ENCODE data around the gene MDM2. TPM values are rescaled to one million over a fixed set of nuclear protein-coding genes. Genes with fewer than 3 reads are reported as not detected.

The MDM2 gene
- total and polyA plus RNA-seq, 2 donors (not counting 1 experiment from before 2014, with no cell fraction given) = 6.1 to 78.7 TPM

DNA sequence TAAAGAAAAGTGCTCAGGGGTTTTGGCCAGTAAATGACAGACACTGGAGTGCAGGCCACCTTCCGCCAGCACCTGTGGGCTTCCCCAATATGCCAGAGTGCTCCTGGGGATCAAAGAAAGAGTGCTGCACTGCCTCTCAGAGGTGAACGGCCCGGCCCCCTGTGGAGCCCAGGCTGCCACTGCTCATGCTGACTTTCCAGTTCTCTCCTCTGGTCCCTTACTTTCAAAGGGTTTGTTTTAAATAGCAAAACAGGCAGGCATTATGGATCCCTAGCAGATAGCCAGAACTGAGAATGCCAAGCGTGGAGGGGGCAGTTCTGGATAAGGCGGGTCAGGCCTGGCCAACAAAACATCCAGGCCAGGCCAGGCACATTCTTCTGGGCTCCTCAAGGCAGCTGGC lies 59.6 kb downstream of the MDM2 start:
- Mint-ChIP-seq H3K27ac (no peak overlapping the region), H3K4me1 (peaks cover 5% of the 10 kb centered on the region), H3K27me3 (no peaks in the 10 kb centered on the region), H3K9me3 (ENCODE audit: insufficient read depth) (no peaks in the 10 kb centered on the region), H3K4me3 (no peak overlapping the region)
- TF ChIP-seq, protein P1, sequence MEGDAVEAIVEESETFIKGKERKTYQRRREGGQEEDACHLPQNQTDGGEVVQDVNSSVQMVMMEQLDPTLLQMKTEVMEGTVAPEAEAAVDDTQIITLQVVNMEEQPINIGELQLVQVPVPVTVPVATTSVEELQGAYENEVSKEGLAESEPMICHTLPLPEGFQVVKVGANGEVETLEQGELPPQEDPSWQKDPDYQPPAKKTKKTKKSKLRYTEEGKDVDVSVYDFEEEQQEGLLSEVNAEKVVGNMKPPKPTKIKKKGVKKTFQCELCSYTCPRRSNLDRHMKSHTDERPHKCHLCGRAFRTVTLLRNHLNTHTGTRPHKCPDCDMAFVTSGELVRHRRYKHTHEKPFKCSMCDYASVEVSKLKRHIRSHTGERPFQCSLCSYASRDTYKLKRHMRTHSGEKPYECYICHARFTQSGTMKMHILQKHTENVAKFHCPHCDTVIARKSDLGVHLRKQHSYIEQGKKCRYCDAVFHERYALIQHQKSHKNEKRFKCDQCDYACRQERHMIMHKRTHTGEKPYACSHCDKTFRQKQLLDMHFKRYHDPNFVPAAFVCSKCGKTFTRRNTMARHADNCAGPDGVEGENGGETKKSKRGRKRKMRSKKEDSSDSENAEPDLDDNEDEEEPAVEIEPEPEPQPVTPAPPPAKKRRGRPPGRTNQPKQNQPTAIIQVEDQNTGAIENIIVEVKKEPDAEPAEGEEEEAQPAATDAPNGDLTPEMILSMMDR (IDR thresholded peaks at IDR 0.05) = no peak
- TF ChIP-seq EZH2 (IDR thresholded peaks at IDR 0.05; ENCODE audit: borderline replicate concordance, insufficient read depth, low read depth, low read length, poor library complexity, severe bottlenecking) = no peak
- Histone ChIP-seq H2AFZ (ENCODE audit: insufficient read depth, low read depth, low read length, poor library complexity, severe bottlenecking) (no peak overlapping the region), H3K9me3 (ENCODE audit: control extremely low read depth in 1 of 3, control insufficient read depth in 2 of 3, insufficient read depth in 1 of 3, low read length in 2 of 3) (no peaks in the 10 kb centered on the region), H3K27me3 (replicated peaks in 1 of 4; ENCODE audit: control extremely low read depth in 1 of 4, control insufficient read depth in 3 of 4, insufficient read depth in 4 of 4, low read length in 3 of 4) (no peaks in the 10 kb centered on the region), H3K79me2 (ENCODE audit: control insufficient read depth, insufficient read depth, low read length) (no peaks in the 10 kb centered on the region), H3K4me3 (ENCODE audit: control extremely low read depth in 1 of 5, extremely low read depth in 1 of 5, insufficient read depth in 1 of 5, low read depth in 2 of 5, low read length in 4 of 5) (no peak overlapping the region), H3K9ac (ENCODE audit: low read length) (no peak overlapping the region), H3K27ac (ENCODE audit: low read length in 2 of 2) (no peak overlapping the region), H3K4me1 (ENCODE audit: control insufficient read depth in 2 of 2, insufficient read depth in 2 of 2, low read length in 2 of 2) (no peaks in the 10 kb centered on the region), H4K20me1 (ENCODE audit: control insufficient read depth, insufficient read depth, low read length, poor library complexity, severe bottlenecking) (no peaks in the 10 kb centered on the region), H3K36me3 (replicated peaks in 1 of 2; ENCODE audit: control extremely low read depth in 1 of 2, control insufficient read depth in 1 of 2, extremely low read depth in 1 of 2, insufficient read depth in 2 of 2, low read length in 1 of 2) (peaks cover 0 to 9% of the 10 kb centered on the region in 2 experiments), H3K4me2 (replicated peaks; ENCODE audit: low read depth, low read length, poor library complexity, severe bottlenecking) (no peak overlapping the region)
- POLR2A ChIA-PET = interaction anchor here (0.6 kb wide), 1 partner anchor 248 kb away, joined by 3 read pairs; no protein-coding TSS in a partner anchor
- no peak for DNase-seq
- intact Hi-C loops (cut with micrococcal nuclease) = no loop called here
- no peak for ATAC-seq (ENCODE audit: low read depth)
- WGBS (ENCODE audit: insufficient coverage) = 96% methylated on average over 5 of the region's 5 CpGs
- CTCF ChIA-PET = interaction anchor here (1.1 to 6.9 kb wide), 2 partner anchors 20 to 202 kb away, joined by 3 to 61 read pairs; no protein-coding TSS in a partner anchor

GRCh38 chr12:68868043-68868790 lies 60.2 kb downstream of the MDM2 start:
- peaks cover 0 to 9% of the 10 kb centered on the region in 2 experiments for H3K36me3 ChIP-seq (replicated peaks in 1 of 2; ENCODE audit: control extremely low read depth in 1 of 2, control insufficient read depth in 1 of 2, extremely low read depth in 1 of 2, insufficient read depth in 2 of 2, low read length in 1 of 2)
- H3K4me1 Mint-ChIP-seq = peaks cover 5% of the 10 kb centered on the region
- no peaks in the 10 kb centered on the region for H3K27me3 Mint-ChIP-seq
- no peaks in the 10 kb centered on the region for H3K9me3 Mint-ChIP-seq (ENCODE audit: insufficient read depth)
- ATAC-seq (ENCODE audit: low read depth) (no peak), DNase-seq (no peak)
- no peaks in the 10 kb centered on the region for H4K20me1 ChIP-seq (ENCODE audit: control insufficient read depth, insufficient read depth, low read length, poor library complexity, severe bottlenecking)
- intact Hi-C loops (cut with micrococcal nuclease) = no loop called here
- CTCF ChIA-PET = interaction anchor here (0.9 to 6.9 kb wide), 3 partner anchors 20 to 201 kb away, joined by 3 to 61 read pairs (median 3); no protein-coding TSS in a partner anchor
- H3K27ac Mint-ChIP-seq = no peak overlapping the region
- H2AFZ ChIP-seq (ENCODE audit: insufficient read depth, low read depth, low read length, poor library complexity, severe bottlenecking) = no peak overlapping the region
- H3K4me2 ChIP-seq (replicated peaks; ENCODE audit: low read depth, low read length, poor library complexity, severe bottlenecking) = no peak overlapping the region
- no peak overlapping the region for H3K4me3 ChIP-seq (ENCODE audit: control extremely low read depth in 1 of 5, extremely low read depth in 1 of 5, insufficient read depth in 1 of 5, low read depth in 2 of 5, low read length in 4 of 5)
- no peak overlapping the region for H3K4me3 Mint-ChIP-seq
- TF ChIP-seq EZH2 (IDR thresholded peaks at IDR 0.05; ENCODE audit: borderline replicate concordance, insufficient read depth, low read depth, low read length, poor library complexity, severe bottlenecking) = no peak
- TF ChIP-seq, protein P1 (IDR thresholded peaks at IDR 0.05) = no peak
- POLR2A ChIA-PET = no interaction called here
- no peak overlapping the region for H3K27ac ChIP-seq (ENCODE audit: low read length in 2 of 2)
- no peak overlapping the region for H3K9ac ChIP-seq (ENCODE audit: low read length)
- no peaks in the 10 kb centered on the region for H3K4me1 ChIP-seq (ENCODE audit: control insufficient read depth in 2 of 2, insufficient read depth in 2 of 2, low read length in 2 of 2)
- no peaks in the 10 kb centered on the region for H3K79me2 ChIP-seq (ENCODE audit: control insufficient read depth, insufficient read depth, low read length)
- no peaks in the 10 kb centered on the region for H3K9me3 ChIP-seq (ENCODE audit: control extremely low read depth in 1 of 3, control insufficient read depth in 2 of 3, insufficient read depth in 1 of 3, low read length in 2 of 3)
- 92% methylated on average over 9 of the region's 10 CpGs for WGBS (ENCODE audit: insufficient coverage)
- H3K27me3 ChIP-seq (replicated peaks in 1 of 4; ENCODE audit: control extremely low read depth in 1 of 4, control insufficient read depth in 3 of 4, insufficient read depth in 4 of 4, low read length in 3 of 4) = no peaks in the 10 kb centered on the region
